Measurements from ENCODE around the gene ENKUR.
"Not testable (repeated sequence)": the region's sequence is repeated elsewhere in the genome, so short reads cannot be mapped to it uniquely, and the experiment has no call there.

ENKUR gene

GRCh38 chr10:24971374-24971773, 44.6 kb downstream of the ENKUR start:
- DNase-seq, result no peak

- DNase-seq, result no peak
Measured at GRCh38 chr10:24969841-24970281, 46.1 kb downstream of the ENKUR start.

- DNase-seq, result not testable (repeated sequence)
Measured at GRCh38 chr10:24968951-24969350, 47.0 kb downstream of the ENKUR start.

- DNase-seq, result no peak
Measured at GRCh38 chr10:24968349-24968748, 47.6 kb downstream of the ENKUR start.

GRCh38 chr10:24966962-24967481, 48.9 kb downstream of the ENKUR start:
- DNase-seq, result no peak

- no peak for DNase-seq
Measured at GRCh38 chr10:24965051-24965450, 50.9 kb downstream of the ENKUR start.

- no peak for DNase-seq
Measured at GRCh38 chr10:24963521-24964041, 52.4 kb downstream of the ENKUR start.

- no peak for DNase-seq
Measured at GRCh38 chr10:24962995-24963394, 53.0 kb downstream of the ENKUR start.

- no peak for DNase-seq
Measured at GRCh38 chr10:24961582-24961981, 54.4 kb downstream of the ENKUR start.

GRCh38 chr10:24959382-24959730, 56.6 kb downstream of the ENKUR start:
- DNase-seq, result no peak

GRCh38 chr10:24958721-24959381, 57.1 kb downstream of the ENKUR start:
- no peak for DNase-seq

- peak in 3 of 4 experiments; percentile 15 to 62 (median 48) for DNase-seq
Measured at GRCh38 chr10:24958091-24958720, 57.8 kb downstream of the ENKUR start.

- not testable (repeated sequence) for DNase-seq
Measured at GRCh38 chr10:24957624-24958051, 58.3 kb downstream of the ENKUR start.

GRCh38 chr10:24953675-24954074, 62.3 kb downstream of the ENKUR start:
- DNase-seq, result no peak

GRCh38 chr10:24952707-24953645, 63.0 kb downstream of the ENKUR start:
- peak; percentile 8 to 56 (median 32) for DNase-seq

GRCh38 chr10:24952143-24952706, 63.7 kb downstream of the ENKUR start, which contains the start of gene PRTFDC1:
Gene PRTFDC1 (minus strand): TSS chr10:24952606. CDS start chr10:24952575, 31 bp downstream.
- DNase-seq, result peak in 3 of 4 experiments; percentile 23 to 47 (median 38)

- no peak for DNase-seq
Measured at GRCh38 chr10:24951201-24952142, 64.5 kb downstream of the ENKUR start.

GRCh38 chr10:24950439-24950838, 65.5 kb downstream of the ENKUR start:
- no peak for DNase-seq

GRCh38 chr10:24949616-24950015, 66.3 kb downstream of the ENKUR start:
- no peak for DNase-seq

- peak in 2 of 4 experiments; percentile 19 to 20 for DNase-seq
Measured at GRCh38 chr10:24947304-24948097, 68.5 kb downstream of the ENKUR start.
